ENCODE measurements around the gene ISG15.

The ISG15 gene

DNA sequence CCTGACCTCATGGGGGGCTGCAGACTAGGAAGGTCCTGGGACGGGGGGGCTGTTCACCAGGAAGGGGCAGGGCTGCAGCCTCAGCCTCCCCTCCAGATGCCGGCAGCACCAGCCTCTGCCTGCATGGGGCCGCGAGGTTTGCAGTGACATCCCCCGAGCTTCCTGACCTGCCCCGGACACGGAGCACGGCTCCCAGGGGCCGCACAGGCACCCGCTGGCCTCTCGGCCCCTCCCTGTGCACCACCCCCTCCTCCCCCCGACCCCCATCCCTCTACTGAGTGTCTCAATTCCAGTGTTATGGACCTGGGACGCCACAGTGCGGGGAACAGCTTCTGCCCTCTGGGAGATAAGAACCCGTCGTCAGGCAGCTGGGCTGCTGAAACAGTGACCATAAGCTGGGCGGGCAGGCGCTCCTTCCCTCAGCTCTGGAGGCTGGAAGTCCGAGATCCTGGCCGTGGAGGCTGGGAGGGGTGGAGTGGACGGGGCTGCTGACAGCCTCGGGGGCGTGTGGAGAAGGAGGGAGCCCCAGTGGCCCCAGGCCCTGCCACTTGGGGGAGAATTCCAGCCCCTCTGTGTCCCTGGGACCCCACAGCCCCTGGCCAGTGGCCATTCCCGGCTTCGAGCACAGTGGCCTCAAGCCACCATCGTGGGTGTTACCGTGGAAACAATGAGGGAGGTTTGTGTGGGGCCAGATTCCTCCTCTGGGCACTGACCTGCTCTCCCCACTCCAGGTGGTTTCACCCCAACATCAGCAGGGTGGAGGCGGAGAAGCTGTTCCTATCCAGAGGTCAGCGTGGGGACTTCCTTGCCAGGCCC, 49.3 kb downstream of the ISG15 start:
- no peak for DNase-seq

DNA sequence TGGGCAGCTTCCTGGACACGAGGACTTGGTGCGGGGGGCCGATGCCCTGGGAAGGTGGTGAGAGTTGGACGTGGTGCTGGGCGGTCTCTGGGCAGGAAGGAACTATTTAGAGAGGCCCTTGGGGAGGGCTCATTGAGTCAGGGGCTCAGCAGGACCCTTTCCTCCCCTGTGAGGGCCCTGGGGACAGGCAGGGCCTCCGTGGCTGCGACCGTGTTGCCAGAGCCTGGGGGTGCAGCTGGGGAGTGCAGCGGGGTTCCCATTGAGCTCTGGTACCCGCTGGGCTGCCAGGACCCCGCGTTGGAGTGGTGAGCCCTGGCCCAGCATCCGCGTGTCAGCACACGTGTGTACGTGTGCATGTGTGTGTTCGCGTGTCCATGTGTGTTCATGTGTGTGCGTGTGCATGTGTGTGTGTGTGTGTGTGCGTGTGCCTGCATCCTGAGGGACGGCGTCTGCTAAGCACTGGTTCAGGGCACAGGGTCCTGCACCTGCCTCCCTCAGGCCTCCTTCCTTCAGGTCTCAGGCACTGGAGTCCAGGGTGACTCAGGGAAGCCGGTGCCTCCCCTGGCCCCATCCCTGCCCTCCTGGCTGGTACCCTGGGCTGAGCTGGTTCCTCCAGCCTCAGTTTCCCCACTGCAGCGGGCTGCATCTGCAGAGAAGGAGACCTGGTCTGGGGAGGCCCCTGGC, 50.1 kb downstream of the ISG15 start:
- no peak for DNase-seq

Data from DMS79 (cell line).